MM.1S (cell line): Measurements from ENCODE around the gene CBX5.

Experiments
- DNase-seq: peaks from one replicate; pipeline ENCODE4 v3.0.0-alpha.2; 2015
- H2AFZ ChIP-seq: fragments of 300-600 bp; sonication (generic); 2 replicates; pipeline ENCODE4 v1.6.0; 2016; ENCODE audit warnings: antibody characterized with exemption, low read length
- H3F3A ChIP-seq: fragments of 300-600 bp; sonication (generic); 2 replicates; pipeline ENCODE4 v1.6.1; 2016; ENCODE audit warnings: mild to moderate bottlenecking, antibody characterized with exemption, low read length, moderate library complexity, mixed read lengths; ENCODE audit not compliant: insufficient read depth
- H3K27ac ChIP-seq: fragments of 300-600 bp; sonication (generic); 2 replicates; pipeline ENCODE4 v1.5.1; 2016; ENCODE audit warnings: mild to moderate bottlenecking, low read length
- H3K27me3 ChIP-seq: fragments of 300-600 bp; sonication (generic); replicated peaks from 2 replicates; pipeline ENCODE4 v1.6.0; 2016; ENCODE audit warnings: low read length; ENCODE audit not compliant: insufficient read depth
- H3K36me3 ChIP-seq: fragments of 300-600 bp; sonication (generic); replicated peaks from 2 replicates; pipeline ENCODE4 v1.6.1; 2016; ENCODE audit warnings: mild to moderate bottlenecking, low read length, mixed read lengths; ENCODE audit not compliant: insufficient read depth
- H3K4me1 ChIP-seq: fragments of 300-600 bp; sonication (generic); 2 replicates; pipeline ENCODE4 v1.6.1; 2016; ENCODE audit warnings: low read length, mixed read lengths
- H3K4me2 ChIP-seq: fragments of 300-600 bp; sonication (generic); 2 replicates; pipeline ENCODE4 v1.6.0; 2016; ENCODE audit warnings: low read depth, low read length
- H3K4me3 ChIP-seq: fragments of 300-600 bp; sonication (generic); 2 replicates; pipeline ENCODE4 v1.5.1; 2016; ENCODE audit warnings: low read length, mixed read lengths
- H3K79me2 ChIP-seq: fragments of 300-600 bp; sonication (generic); 2 replicates; pipeline ENCODE4 v1.6.1; 2016; ENCODE audit warnings: mixed run types, low read length, mixed read lengths
- H3K9ac ChIP-seq: fragments of 300-600 bp; sonication (generic); 2 replicates; pipeline ENCODE4 v1.6.1; 2016; ENCODE audit warnings: low read length, mixed read lengths
- H3K9me2 ChIP-seq: fragments of 300-600 bp; sonication (generic); replicated peaks from 2 replicates; pipeline ENCODE4 v1.6.1; 2016; ENCODE audit warnings: mild to moderate bottlenecking, low read length, mixed read lengths; ENCODE audit not compliant: insufficient read depth
- H3K9me3 ChIP-seq: fragments of 300-600 bp; sonication (generic); replicated peaks from 2 replicates; pipeline ENCODE4 v1.6.1; 2016; ENCODE audit warnings: mild to moderate bottlenecking, low read length, mixed read lengths; ENCODE audit not compliant: insufficient read depth
- H4K20me1 ChIP-seq: fragments of 300-600 bp; sonication (generic); 2 replicates; pipeline ENCODE4 v1.6.1; 2016; ENCODE audit warnings: mild to moderate bottlenecking, low read length, moderate library complexity, mixed read lengths; ENCODE audit not compliant: insufficient read depth
- EZH2 ChIP-seq: fragments of 300-600 bp; sonication (generic); optimal IDR thresholded peaks from 2 replicates; pipeline ENCODE3; 2017; ENCODE audit warnings: low read depth, mild to moderate bottlenecking, antibody characterized with exemption, low read length, mixed read lengths
- EZH2phosphoT487 ChIP-seq: fragments of 300-600 bp; sonication (generic); IDR thresholded peaks from 2 replicates; pipeline ENCODE4 v1.6.1; 2018; ENCODE audit warnings: antibody characterized with exemption, low read length
- TF ChIP-seq, protein P1 (sequence below): fragments of 300-600 bp; sonication (generic); IDR thresholded peaks from 2 replicates; pipeline ENCODE4 v1.5.1; 2016; ENCODE audit warnings: antibody characterized with exemption, low read length, mixed read lengths

CBX5 gene

DNA sequence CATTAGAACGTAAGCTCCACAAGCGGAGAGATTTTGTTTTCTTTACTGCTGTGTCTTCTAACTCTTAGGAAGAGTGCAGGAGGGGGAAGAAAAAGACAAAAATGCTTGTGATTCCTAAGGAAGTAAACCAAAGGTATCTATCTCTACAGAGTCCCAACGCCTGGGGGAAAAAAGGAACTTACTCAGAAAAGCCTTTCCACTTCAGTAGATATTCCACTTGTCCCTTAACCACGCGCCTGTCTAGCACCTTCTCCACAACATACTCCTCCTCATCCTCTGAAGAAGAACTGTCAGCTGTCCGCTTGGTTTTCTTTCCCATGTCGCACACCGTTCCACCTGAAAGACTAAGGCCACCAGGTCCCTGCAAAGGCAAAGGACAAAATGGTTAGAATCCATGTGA lies 22.6 kb downstream of the CBX5 start:
- H3K27me3 ChIP-seq: no peaks in the 10 kb centered on the region
- H3K9me3 ChIP-seq: no peaks in the 10 kb centered on the region
- H3K27ac ChIP-seq: no peak overlapping the region
- no peak overlapping the region for H3K4me3 ChIP-seq
- H3F3A ChIP-seq: 0 out of 2 replicates have a peak, but pooled peaks cover under 1% of the 10 kb centered on the region
- peaks cover 47% of the 10 kb centered on the region for H3K79me2 ChIP-seq
- peaks cover 6% of the 10 kb centered on the region; the same call in 1 of the 2 replicates for H3K4me1 ChIP-seq
- no peak overlapping the region for H2AFZ ChIP-seq
- TF ChIP-seq, protein P1, sequence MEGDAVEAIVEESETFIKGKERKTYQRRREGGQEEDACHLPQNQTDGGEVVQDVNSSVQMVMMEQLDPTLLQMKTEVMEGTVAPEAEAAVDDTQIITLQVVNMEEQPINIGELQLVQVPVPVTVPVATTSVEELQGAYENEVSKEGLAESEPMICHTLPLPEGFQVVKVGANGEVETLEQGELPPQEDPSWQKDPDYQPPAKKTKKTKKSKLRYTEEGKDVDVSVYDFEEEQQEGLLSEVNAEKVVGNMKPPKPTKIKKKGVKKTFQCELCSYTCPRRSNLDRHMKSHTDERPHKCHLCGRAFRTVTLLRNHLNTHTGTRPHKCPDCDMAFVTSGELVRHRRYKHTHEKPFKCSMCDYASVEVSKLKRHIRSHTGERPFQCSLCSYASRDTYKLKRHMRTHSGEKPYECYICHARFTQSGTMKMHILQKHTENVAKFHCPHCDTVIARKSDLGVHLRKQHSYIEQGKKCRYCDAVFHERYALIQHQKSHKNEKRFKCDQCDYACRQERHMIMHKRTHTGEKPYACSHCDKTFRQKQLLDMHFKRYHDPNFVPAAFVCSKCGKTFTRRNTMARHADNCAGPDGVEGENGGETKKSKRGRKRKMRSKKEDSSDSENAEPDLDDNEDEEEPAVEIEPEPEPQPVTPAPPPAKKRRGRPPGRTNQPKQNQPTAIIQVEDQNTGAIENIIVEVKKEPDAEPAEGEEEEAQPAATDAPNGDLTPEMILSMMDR: no peak
- no peak for TF ChIP-seq EZH2
- DNase-seq: no peak
- H3K9me2 ChIP-seq: no peaks in the 10 kb centered on the region
- H3K4me2 ChIP-seq: no peak overlapping the region
- no peaks in the 10 kb centered on the region for H4K20me1 ChIP-seq
- H3K9ac ChIP-seq: no peak overlapping the region
- peaks cover 11% of the 10 kb centered on the region; the same call in 1 of the 2 replicates for H3K36me3 ChIP-seq

DNA sequence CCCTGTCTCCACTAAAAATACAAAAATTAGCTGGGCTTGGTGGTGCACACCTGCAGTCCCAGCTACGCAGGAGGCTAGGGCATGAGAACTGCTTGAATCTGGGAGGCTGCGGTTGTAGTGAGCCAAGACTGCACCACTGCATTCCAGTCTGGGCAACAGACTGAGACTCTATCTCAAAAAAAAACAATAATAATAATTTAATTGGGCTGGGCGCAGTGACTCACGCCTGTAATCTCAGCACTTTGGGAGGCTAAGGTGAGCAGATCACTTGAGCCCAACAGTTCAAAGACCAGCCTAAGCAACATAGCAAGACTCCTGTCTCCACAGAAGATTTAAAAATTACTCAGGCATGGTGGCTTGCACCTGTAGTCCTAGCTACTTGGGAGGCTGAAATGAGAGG lies 26.7 kb downstream of the CBX5 start:
- H4K20me1 ChIP-seq: no peaks in the 10 kb centered on the region
- H3K27me3 ChIP-seq: no peaks in the 10 kb centered on the region
- no peak overlapping the region for H3K4me2 ChIP-seq
- peaks cover 11% of the 10 kb centered on the region; the same call in 1 of the 2 replicates for H3K36me3 ChIP-seq
- peaks cover 29% of the 10 kb centered on the region for H3K79me2 ChIP-seq
- no peak for TF ChIP-seq EZH2phosphoT487
- TF ChIP-seq EZH2: no peak
- TF ChIP-seq, protein P1: no peak
- DNase-seq: no peak
- H3F3A ChIP-seq: 0 out of 2 replicates have a peak, but pooled peaks cover 4% of the 10 kb centered on the region
- H3K4me3 ChIP-seq: no peak overlapping the region
- no peaks in the 10 kb centered on the region for H3K4me1 ChIP-seq
- no peak overlapping the region for H3K27ac ChIP-seq
- no peaks in the 10 kb centered on the region for H3K9me2 ChIP-seq
- no peaks in the 10 kb centered on the region for H3K9me3 ChIP-seq
- no peak overlapping the region for H2AFZ ChIP-seq
- no peak overlapping the region for H3K9ac ChIP-seq

DNA sequence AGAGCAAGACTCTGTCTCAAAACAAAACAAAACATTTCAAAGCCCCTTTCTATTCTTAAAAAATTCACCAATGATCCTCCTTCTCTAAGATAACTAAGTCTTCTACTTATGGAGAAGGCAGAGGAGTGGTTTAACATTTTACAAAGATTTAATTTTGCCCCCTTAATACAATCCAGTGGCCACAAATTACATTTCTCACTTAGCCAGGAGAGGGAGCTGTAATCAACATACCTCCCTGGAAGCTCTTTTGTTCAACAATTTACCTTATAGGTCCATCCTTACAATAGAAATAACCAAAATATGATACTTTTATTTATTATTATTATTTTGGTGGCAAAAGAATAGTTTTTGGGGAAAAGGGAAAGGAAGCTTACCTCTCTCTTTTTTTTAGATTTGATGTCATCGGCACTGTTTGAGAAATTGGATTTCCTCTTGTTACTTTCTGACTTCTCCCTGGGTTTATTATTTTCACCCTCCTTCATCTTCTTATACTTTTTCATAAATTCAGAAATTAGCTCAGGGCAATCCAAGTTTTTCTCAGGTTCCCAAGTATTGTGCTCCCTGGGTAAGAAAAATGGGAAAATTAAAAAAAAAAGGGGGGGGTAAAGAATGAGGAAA lies 28.1 kb downstream of the CBX5 start:
- 0 out of 2 replicates have a peak, but pooled peaks cover 4% of the 10 kb centered on the region for H3F3A ChIP-seq
- H3K4me1 ChIP-seq: no peaks in the 10 kb centered on the region
- peak; percentile 34 for DNase-seq
- no peaks in the 10 kb centered on the region for H3K9me3 ChIP-seq
- no peaks in the 10 kb centered on the region for H3K27me3 ChIP-seq
- peaks cover 7% of the 10 kb centered on the region; the same call in 1 of the 2 replicates for H3K36me3 ChIP-seq
- no peak overlapping the region for H3K4me2 ChIP-seq
- no peak for TF ChIP-seq EZH2
- TF ChIP-seq, protein P1: peak; percentile 51
- no peak overlapping the region for H3K4me3 ChIP-seq
- H2AFZ ChIP-seq: no peak overlapping the region
- H3K79me2 ChIP-seq: peaks cover 21% of the 10 kb centered on the region
- no peaks in the 10 kb centered on the region for H3K9me2 ChIP-seq
- no peak overlapping the region for H3K27ac ChIP-seq
- no peaks in the 10 kb centered on the region for H4K20me1 ChIP-seq
- H3K9ac ChIP-seq: no peak overlapping the region
